HepG2 (cell line): ENCODE results near the gene MYO5A. TPM values are rescaled to one million over a fixed set of nuclear protein-coding genes. Genes with fewer than 3 reads are reported as not detected.

Experiments
- ARID2 ChIP-seq: sonication (generic); formaldehyde crosslinking; IDR thresholded peaks from 2 replicates; pipeline ENCODE4 v1.8.1; 2022; ENCODE audit warnings: mild to moderate bottlenecking, missing genetic modification reagents, borderline replicate concordance
- CHD4 ChIP-seq: fragments of 200-600 bp; sonication (generic); IDR thresholded peaks from 2 replicates; pipeline ENCODE4 v1.7.0; 2017; ENCODE audit warnings: mild to moderate bottlenecking, low read length, borderline replicate concordance
- ERF ChIP-seq: IDR thresholded peaks from 2 replicates; pipeline ENCODE4 v1.6.1; 2018; ENCODE audit warnings: missing biosample characterization, missing genetic modification reagents
- FOXJ3 ChIP-seq: sonication (generic); formaldehyde crosslinking; IDR thresholded peaks from 2 replicates; pipeline ENCODE4 v1.4.0; 2020; ENCODE audit warnings: missing genetic modification reagents, mild to moderate bottlenecking, borderline replicate concordance
- GABPA ChIP-seq, 2 experiments: IDR thresholded peaks; 2 replicates each; pipeline ENCODE4 v1.6.1; 2011 to 2016; ENCODE audit warnings: low read depth in 2 of 2, low read length in 1 of 2, missing biosample characterization in 1 of 2, missing genetic modification characterization in 1 of 2
- GLMP ChIP-seq: sonication (generic); formaldehyde crosslinking; IDR thresholded peaks from 2 replicates; pipeline ENCODE4 v1.9.0; 2021; ENCODE audit warnings: missing genetic modification reagents, mild to moderate bottlenecking, borderline replicate concordance
- HMGXB3 ChIP-seq: sonication (generic); formaldehyde crosslinking; IDR thresholded peaks from 2 replicates; pipeline ENCODE4 v1.4.0; 2020; ENCODE audit warnings: missing genetic modification reagents, borderline replicate concordance
- SP2 ChIP-seq: sonication (generic); formaldehyde crosslinking; IDR thresholded peaks from 2 replicates; pipeline ENCODE4 v1.5.1; 2020; ENCODE audit warnings: mild to moderate bottlenecking, missing genetic modification reagents
- TBX3 ChIP-seq: fragments of 450-650 bp; IDR thresholded peaks from 2 replicates; pipeline ENCODE4 v1.6.1; 2017; ENCODE audit warnings: antibody characterized with exemption, mild to moderate bottlenecking, inconsistent platforms, borderline replicate concordance
- ZNF160 ChIP-seq: sonication (generic); formaldehyde crosslinking; IDR thresholded peaks from 2 replicates; pipeline ENCODE4 v1.8.0; 2022; ENCODE audit warnings: mild to moderate bottlenecking, inconsistent platforms, missing genetic modification reagents
- ZNF30 ChIP-seq: sonication (generic); formaldehyde crosslinking; IDR thresholded peaks from 2 replicates; pipeline ENCODE4 v1.5.0; 2020; ENCODE audit warnings: mild to moderate bottlenecking, missing genetic modification reagents
- ZNF552 ChIP-seq: sonication (generic); formaldehyde crosslinking; IDR thresholded peaks from 2 replicates; pipeline ENCODE4 v1.9.0; 2022; ENCODE audit warnings: missing genetic modification reagents, mild to moderate bottlenecking, borderline replicate concordance
- ZNF562 ChIP-seq: sonication (generic); formaldehyde crosslinking; IDR thresholded peaks from 2 replicates; pipeline ENCODE4 v1.8.0; 2022; ENCODE audit warnings: missing genetic modification reagents, borderline replicate concordance
- ZNF776 ChIP-seq: sonication (generic); formaldehyde crosslinking; IDR thresholded peaks from 2 replicates; pipeline ENCODE4 v1.4.0; 2020; ENCODE audit warnings: mild to moderate bottlenecking, missing genetic modification reagents
- ZNF878 ChIP-seq: sonication (generic); formaldehyde crosslinking; IDR thresholded peaks from 2 replicates; pipeline ENCODE4 v1.8.1; 2023; ENCODE audit warnings: mild to moderate bottlenecking, missing genetic modification reagents, moderate library complexity
- ZSCAN25 ChIP-seq: sonication (generic); formaldehyde crosslinking; IDR thresholded peaks from 2 replicates; pipeline ENCODE4 v1.8.0; 2022; ENCODE audit warnings: mild to moderate bottlenecking, missing genetic modification reagents
- ZSCAN29 ChIP-seq: sonication (generic); formaldehyde crosslinking; conservative IDR thresholded peaks from 2 replicates; pipeline ENCODE4 v1.4.0; 2020; ENCODE audit warnings: mild to moderate bottlenecking, missing genetic modification reagents
- polyA plus RNA-seq, 8 experiments: library from polyadenylated mRNA; depleted of rRNA in 3 of 8; stranded (reverse) in 7 of 8; unstranded in 1 of 8; fragments of >200 nt; fragmentation: Illumina TruSeq in 4 of 8; extraction: Trizol in 4 of 8; gene quantifications; 2 replicates each; pipeline versions ENCODE4 v1.2.1 to v1.2.3, GENCODE V29; 2011 to 2016; ENCODE audit warnings: low read depth in 4 of 8, missing spikeins in 1 of 8, mixed read lengths in 1 of 8; ENCODE audit not compliant: insufficient read depth in 1 of 8
- total RNA-seq, 5 experiments: library from RNA; depleted of rRNA; stranded (reverse); fragments of >200 nt; fragmentation: Illumina TruSeq; extraction: Trizol; gene quantifications; 2 replicates each; pipeline ENCODE4 v1.2.3, GENCODE V29; 2016; ENCODE audit warnings: low read depth in 1 of 5
- TF ChIP-seq, protein P1 (sequence below): sonication (generic); formaldehyde crosslinking; conservative IDR thresholded peaks from 2 replicates; pipeline ENCODE4 v1.4.0; 2020; ENCODE audit warnings: missing genetic modification reagents
- TF ChIP-seq, protein P2 (sequence below): sonication (generic); formaldehyde crosslinking; IDR thresholded peaks from 2 replicates; pipeline ENCODE4 v1.4.0; 2020; ENCODE audit warnings: missing genetic modification reagents

Gene MYO5A
- total and polyA plus RNA-seq, 2 of the 13 experiments (the other 11 are each of a cell fraction or from before 2014, with no cell fraction given) = 2.8 to 4.8 TPM

- TF ChIP-seq GABPA (IDR thresholded peaks at IDR 0.05; ENCODE audit: low read depth, low read length) (peak; percentile 89), GABPA (CRISPR knock-in tag; IDR thresholded peaks at IDR 0.05; ENCODE audit: low read depth) (peak; percentile 97), GLMP (CRISPR knock-in tag) (no peak), ZNF552 (peak; percentile 82), ZNF160 (CRISPR knock-in tag) (0 out of 2 replicates have a peak, but pooled peaks have one; percentile 15), ERF (peak; percentile 85), ZNF776 (CRISPR knock-in tag) (no peak), SP2 (CRISPR knock-in tag) (0 out of 2 replicates have a peak, but pooled peaks have one; percentile 54), TBX3 (peak; percentile 46; the same call in 1 of the 2 replicates), FOXJ3 (CRISPR knock-in tag) (peak; percentile 52; the same call in 1 of the 2 replicates), HMGXB3 (CRISPR knock-in tag) (peak; percentile 90; the same call in 1 of the 2 replicates), CHD4 (no peak), ARID2 (CRISPR knock-in tag) (peak; percentile 88; the same call in 1 of the 2 replicates), ZSCAN25 (CRISPR knock-in tag) (peak; percentile 98), ZNF30 (CRISPR knock-in tag) (peak; percentile 84; the same call in 1 of the 2 replicates), ZNF878 (CRISPR knock-in tag) (peak; percentile 59; the same call in 1 of the 2 replicates), ZSCAN29 (CRISPR knock-in tag) (no peak), ZNF562 (0 out of 2 replicates have a peak, but pooled peaks have one; percentile 34)
- TF ChIP-seq, protein P1, sequence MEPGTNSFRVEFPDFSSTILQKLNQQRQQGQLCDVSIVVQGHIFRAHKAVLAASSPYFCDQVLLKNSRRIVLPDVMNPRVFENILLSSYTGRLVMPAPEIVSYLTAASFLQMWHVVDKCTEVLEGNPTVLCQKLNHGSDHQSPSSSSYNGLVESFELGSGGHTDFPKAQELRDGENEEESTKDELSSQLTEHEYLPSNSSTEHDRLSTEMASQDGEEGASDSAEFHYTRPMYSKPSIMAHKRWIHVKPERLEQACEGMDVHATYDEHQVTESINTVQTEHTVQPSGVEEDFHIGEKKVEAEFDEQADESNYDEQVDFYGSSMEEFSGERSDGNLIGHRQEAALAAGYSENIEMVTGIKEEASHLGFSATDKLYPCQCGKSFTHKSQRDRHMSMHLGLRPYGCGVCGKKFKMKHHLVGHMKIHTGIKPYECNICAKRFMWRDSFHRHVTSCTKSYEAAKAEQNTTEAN (CRISPR knock-in tag) = peak; percentile 92
- TF ChIP-seq, protein P2, sequence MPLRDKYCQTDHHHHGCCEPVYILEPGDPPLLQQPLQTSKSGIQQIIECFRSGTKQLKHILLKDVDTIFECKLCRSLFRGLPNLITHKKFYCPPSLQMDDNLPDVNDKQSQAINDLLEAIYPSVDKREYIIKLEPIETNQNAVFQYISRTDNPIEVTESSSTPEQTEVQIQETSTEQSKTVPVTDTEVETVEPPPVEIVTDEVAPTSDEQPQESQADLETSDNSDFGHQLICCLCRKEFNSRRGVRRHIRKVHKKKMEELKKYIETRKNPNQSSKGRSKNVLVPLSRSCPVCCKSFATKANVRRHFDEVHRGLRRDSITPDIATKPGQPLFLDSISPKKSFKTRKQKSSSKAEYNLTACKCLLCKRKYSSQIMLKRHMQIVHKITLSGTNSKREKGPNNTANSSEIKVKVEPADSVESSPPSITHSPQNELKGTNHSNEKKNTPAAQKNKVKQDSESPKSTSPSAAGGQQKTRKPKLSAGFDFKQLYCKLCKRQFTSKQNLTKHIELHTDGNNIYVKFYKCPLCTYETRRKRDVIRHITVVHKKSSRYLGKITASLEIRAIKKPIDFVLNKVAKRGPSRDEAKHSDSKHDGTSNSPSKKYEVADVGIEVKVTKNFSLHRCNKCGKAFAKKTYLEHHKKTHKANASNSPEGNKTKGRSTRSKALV (CRISPR knock-in tag) = peak; percentile 20; the same call in 1 of the 2 replicates
Measured at GRCh38 chr15:52568601-52569585, 40.2 kb upstream of the MYO5A start, which contains the start of gene ARPP19 (continued).
